GM18861 (cell line): ENCODE results near the gene RHOF.
A peak's percentile ranks its signal among the peaks of the same experiment; 100 is the strongest.
"Not testable (repeated sequence)": the region's sequence is repeated elsewhere in the genome, so short reads cannot be mapped to it uniquely, and the experiment has no call there.

ENCODE experiments used
- ATAC-seq: cut with Tn5 transposase; IDR thresholded peaks from one replicate; pipeline ENCODE4 v1.9.1; 2021; ENCODE audit not compliant: unreplicated experiment

RHOF gene

GRCh38 chr12:121793838-121794533 lies 498 bp upstream of the RHOF start:
- peak; percentile 47 for ATAC-seq

GRCh38 chr12:121792607-121793439 lies 665 bp downstream of the RHOF start:
- no peak for ATAC-seq

GRCh38 chr12:121791671-121792551 lies 1.6 kb downstream of the RHOF start:
- no peak for ATAC-seq

GRCh38 chr12:121790785-121791184 lies 2.7 kb downstream of the RHOF start:
- ATAC-seq: not testable (repeated sequence)

GRCh38 chr12:121789800-121790728 lies 3.4 kb downstream of the RHOF start:
- peak; percentile 28 for ATAC-seq

GRCh38 chr12:121789233-121789781 lies 4.2 kb downstream of the RHOF start:
- no peak for ATAC-seq

- ATAC-seq: no peak
Observed at GRCh38 chr12:121788176-121788818, 5.2 kb downstream of the RHOF start.

- no peak for ATAC-seq
Observed at GRCh38 chr12:121787063-121788025, 6.1 kb downstream of the RHOF start.

GRCh38 chr12:121786440-121786825 lies 7.1 kb downstream of the RHOF start:
- no peak for ATAC-seq

GRCh38 chr12:121784460-121784859 lies 9.0 kb downstream of the RHOF start:
- ATAC-seq: no peak

- no peak for ATAC-seq
Observed at GRCh38 chr12:121783766-121784165, 9.7 kb downstream of the RHOF start.

GRCh38 chr12:121781998-121782979 lies 11.2 kb downstream of the RHOF start:
- ATAC-seq: no peak

GRCh38 chr12:121781484-121781997 lies 11.9 kb downstream of the RHOF start:
- no peak for ATAC-seq

GRCh38 chr12:121780429-121780828 lies 13.1 kb downstream of the RHOF start:
- no peak for ATAC-seq

GRCh38 chr12:121779422-121779895 lies 14.0 kb downstream of the RHOF start:
- ATAC-seq: no peak

GRCh38 chr12:121778567-121779421 lies 14.7 kb downstream of the RHOF start:
- ATAC-seq: no peak
